Glomerular endothelial cell (primary cell): ENCODE measurements around the gene FAM83C. TPM values are rescaled to one million over a fixed set of nuclear protein-coding genes. Genes with fewer than 3 reads are reported as not detected.
A peak's percentile ranks its signal among the peaks of the same experiment; 100 is the strongest.
"Not testable (repeated sequence)": the region's sequence is repeated elsewhere in the genome, so short reads cannot be mapped to it uniquely, and the experiment has no call there.

ENCODE experiments used
- DNase-seq: peaks from one replicate; pipeline ENCODE4 v3.0.0-alpha.2; 2011; ENCODE audit warnings: low read depth, low spot score; ENCODE audit errors: extremely low read depth
- total RNA-seq: library from RNA; depleted of rRNA; stranded (reverse); fragments of >200 nt; gene quantifications from 2 replicates; pipeline ENCODE4 v1.2.3, GENCODE V29; 2015

Gene FAM83C
- total RNA-seq, 1 donor from 2014 or later: not detected

DNA sequence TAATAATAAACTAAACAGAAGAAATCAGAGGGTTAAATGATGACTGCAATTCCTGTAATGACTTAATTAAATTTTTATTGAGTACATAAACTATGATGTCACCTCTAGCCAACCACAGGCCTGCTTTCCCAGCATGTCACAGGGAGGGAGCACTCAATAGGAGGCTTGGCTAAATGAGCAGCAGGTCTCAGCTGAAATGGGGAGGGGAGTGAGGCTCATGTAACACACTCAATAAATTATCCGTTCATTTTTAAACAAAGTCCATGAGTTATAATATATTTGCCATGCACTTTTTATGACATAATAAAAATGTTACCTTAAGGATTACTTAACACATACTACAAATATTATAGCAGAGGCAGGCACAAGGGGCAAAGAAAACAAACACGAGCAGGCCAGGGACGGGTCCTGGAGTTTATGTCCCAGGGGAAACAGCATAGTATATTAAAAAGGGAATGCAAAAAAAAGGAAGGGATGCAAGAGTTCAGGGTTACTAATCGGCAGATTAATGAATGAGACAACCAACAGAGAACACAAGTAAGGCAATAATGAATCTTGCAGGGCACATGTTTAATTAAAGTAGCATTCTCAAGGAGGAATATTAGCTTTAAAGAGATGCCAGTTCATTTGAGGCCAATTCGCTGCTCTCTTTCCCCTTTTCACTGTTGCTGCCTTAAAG lies 27.1 kb upstream of the FAM83C start:
- DNase-seq: no peak

DNA sequence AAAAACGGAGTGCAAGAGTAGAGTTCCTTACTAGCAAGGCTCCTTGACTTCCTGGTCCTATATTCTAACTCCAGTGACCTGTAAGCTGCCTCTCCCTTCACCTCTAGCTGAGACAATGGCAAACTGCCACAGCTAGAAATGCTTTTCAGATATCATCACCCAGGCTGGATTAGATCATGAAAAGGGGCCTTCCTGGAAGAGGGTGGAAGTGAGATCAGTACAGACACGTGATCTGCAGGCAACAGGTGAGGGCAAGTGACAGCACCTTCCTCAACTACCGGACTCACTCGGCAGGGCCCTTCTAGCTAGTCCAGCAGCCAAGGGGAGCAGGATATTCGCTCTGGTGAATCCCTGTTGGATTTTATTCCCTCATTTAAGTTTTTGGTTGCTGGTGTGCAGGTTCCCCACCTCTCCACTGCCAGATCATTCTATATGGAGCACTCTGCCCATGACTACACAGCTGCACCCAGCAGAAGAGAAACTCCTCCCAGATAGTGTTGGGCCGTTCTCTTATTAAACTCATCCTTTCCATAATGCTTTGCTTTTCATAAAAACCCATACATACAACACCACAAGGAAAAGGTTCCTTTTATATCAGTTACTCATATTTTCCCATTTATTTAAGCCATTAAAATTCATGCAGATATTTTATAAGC lies 26.4 kb upstream of the FAM83C start:
- DNase-seq: no peak

DNA sequence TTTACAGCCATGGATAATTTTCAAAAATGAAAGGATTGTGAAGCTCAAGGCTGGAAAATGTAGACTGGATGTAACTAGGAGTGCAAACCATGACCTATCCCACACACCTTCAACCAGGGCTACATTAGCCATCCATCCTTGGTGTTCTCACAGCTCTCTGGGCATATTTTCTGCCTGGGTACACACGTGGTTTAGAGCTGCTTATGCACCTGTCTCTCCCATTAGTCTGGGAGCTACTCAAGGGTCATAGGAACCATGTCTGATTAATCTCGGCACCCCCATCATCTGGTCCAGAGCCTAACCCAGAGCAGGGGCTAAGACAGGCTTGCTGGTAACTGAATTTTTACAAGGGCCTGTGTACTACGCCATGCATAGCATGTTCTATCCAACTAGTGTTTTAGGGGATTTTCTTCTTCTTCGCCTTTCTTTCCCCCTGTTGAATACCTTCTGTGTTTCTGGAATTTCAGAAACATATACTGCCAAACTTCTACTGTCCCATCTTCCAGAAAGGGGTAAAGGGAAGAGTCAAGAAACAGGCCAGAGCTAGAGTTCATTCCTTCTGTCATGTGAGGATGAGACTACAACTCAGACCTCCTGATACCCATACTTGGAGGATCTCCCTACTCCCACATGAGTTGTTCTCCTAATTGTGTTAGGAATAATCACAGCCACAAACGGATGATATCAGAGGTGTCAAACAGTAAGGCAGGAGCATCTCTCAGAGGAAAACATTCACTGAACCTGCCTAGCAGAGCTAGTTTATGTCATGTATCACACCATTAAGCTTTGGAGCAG lies 25.4 kb upstream of the FAM83C start:
- no peak for DNase-seq

DNA sequence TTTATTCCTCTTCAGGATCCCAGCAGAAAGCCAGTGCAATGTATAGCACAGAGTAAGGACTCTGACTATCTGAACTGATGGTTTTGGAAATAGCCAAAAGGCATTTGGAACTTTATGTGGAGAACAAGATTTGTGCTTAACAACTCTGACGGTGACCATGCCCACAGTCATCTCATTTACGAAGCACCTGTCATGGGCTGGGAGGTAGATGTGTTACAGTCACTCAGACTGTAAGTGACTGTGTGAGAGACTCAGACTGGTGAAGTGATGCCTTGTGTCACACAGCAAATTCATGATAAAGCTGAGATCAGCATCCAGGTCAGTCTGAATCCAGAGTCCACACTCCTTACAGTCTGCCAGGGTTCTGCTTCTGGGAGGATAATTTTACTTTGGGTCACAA lies 23.9 kb upstream of the FAM83C start:
- no peak for DNase-seq

DNA sequence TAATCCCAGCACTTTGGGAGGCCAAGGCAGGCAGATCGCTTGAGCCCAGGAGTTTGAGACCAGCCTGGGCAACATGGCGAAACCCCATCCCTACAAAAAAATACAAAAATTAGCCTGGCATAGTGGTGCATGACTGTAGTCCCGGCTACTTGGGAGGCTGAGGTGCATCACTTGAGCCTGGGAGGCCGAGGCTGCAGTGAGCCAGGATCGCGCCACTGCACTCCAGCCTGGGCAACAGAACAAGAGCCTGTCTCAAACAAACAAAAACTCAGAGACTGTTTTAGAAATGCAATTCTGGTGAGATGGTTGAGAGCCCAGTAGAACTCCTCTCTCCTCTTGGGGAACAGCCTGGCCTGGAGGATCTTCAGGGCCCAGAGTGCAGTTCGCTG lies 23.4 kb upstream of the FAM83C start:
- not testable (repeated sequence) for DNase-seq

DNA sequence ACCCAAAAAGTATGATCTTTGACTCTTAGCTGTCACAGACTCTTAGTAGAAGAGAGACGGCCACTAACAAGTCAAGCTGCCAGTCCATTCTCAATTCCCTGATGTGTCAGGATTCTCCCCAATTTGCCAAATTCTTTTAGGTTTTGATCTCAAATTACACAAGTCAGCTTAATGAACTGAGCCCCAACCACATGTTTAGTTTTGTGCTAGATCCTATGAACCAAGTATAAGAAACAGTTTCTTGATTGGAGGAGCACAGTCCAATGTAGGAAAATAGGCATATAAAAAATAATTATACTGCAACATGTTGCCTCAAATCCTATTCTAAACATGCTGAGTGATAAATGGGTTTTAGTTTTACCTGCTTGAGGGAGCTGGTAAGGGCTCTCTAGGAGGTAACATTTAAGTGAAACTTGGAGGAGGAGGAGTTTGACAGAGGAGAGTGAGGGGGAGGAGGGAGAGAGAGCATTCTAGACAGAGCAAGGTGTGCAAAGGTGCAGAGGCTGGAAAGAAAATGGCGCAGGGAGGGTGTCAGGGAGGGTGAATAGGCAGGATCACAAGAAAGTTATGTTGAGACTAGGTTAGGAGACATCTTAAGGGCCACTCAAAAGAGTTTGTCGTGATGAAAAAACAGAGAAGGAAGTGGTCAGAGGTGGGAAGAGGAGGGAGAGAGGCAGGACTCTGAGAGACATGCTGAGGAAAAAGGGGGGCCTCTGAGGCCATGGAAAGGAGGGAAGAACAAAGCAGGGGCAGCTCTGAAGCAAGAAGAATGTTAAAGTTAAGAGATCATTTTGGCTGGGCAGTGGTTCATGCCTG lies 22.8 kb upstream of the FAM83C start:
- no peak for DNase-seq

DNA sequence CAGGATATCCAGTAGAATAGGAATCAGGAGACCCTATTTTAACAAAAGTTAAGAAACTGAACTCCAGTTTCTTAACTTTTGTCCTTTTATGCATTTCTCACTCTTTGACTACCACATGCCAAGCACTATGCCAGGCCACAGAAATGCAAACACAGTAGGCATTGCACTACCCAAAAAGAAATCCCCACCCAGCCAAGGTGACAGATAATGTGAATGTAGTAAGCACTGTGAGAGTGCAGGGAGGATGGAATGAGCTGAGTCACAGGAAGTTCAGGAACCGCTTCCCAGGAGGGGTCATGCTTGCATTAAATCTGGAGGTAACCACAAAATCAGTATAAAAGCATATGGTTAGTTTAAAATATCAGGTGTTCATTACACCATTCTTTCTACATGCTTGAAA lies 20.1 kb upstream of the FAM83C start:
- DNase-seq: no peak

DNA sequence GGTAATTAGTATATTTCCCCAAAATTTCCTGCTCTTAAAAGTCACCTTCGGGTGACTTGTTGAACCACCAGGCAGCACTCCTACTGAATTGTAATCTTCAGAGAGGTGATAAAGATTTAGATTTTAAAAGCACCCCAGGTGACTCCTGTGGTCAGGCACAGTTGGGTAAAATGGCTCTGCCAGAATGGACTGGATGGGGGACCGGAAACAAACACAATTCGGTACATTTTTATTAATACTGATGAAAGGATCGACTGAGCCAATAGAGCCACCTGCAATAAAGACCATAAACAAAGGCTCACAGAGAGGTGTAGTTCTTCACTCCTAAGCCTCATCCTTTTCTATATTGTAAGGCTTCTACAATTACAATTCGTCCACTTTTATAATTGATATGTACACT lies 19.6 kb upstream of the FAM83C start:
- DNase-seq: no peak

DNA sequence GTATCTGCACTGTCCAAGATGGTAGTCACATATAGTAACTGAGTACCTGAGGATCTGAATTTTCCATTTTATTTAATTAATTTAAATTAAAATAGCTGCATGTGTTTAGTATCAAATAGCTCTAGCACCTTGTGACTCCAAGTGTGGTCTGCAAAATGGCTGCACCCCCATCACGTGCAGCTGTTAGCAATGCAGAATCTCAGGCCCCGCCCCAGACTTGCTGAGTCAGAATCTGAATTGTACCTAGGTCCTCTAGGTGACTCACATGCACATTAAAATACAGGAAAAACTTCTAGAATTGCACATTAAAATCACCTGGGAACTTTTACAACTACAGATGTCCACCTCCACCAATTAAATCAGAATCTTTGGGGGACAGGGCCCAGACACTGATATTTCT lies 19.2 kb upstream of the FAM83C start:
- no peak for DNase-seq

DNA sequence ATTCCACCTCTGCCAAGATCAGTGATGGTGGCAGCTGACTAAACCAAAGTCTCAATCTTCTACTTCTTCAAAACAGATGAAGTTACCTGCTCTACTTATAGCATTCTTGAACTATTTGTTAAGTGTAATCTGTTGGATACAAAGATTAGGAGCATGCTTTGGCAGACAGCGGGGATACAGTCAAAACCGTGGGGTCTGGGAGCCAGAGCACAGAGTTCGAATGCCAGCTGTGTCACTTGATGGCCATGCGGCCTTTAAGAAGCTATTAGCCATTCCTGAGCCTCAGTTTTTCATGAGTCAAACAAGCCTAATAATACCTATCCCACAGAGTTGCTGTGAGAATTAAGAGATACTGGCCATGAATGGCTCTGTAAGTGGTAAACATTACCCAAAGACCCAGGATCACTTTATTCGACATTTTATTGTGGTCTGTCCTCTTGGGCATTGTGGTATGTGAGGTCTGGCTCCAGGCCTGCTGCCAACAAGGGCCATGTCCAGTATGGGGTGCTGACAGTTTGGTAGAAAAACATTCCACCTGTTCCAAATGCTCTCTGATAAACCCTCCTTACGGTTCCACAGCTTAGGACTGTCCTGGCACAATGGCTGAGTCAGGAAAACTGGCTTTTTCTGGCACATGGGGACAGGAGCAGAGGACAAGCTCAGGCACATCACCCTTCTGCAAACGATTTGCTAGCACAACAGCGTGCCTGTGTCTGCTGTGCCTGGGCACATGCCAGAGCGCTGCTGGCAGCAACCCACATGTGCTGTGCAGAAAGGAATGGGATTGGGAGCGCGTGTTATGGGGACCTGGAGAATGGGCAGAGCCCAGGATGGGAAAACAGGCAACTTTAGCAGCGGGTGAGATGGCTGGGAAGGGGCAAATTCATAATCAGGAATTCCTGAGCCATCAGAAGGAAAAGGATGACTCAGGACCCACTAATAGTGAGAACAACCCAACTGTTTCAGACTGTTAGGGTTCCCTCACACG lies 15.7 kb upstream of the FAM83C start:
- no peak for DNase-seq

DNA sequence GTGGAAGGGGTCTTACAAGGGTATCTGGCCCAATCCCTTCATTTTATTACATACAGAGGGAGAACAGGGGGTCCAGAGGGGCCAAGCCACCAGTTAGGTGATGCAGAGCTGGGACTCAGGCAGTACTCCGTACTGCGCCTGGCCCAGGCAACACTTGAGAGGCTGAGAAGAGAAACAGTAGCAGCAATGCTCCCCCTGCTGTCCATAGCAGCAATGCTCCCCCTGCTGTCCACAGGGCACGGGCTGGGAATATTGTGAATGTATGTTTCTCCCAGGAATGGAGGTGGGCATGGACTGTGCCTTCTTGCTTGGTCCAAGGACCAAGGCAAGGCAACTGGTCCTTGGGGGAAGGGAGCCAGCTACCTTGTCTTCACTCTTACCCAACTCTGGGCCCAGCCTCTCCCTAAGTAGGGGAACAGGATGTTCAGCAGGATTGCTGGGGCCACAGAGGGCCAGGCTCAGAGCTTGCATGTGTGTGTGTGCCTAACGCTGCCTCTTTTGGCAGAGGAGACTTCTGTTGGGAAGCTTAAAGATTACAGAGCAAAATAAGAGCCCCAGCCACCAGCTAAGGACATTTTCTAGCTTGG lies 14.8 kb upstream of the FAM83C start:
- no peak for DNase-seq

DNA sequence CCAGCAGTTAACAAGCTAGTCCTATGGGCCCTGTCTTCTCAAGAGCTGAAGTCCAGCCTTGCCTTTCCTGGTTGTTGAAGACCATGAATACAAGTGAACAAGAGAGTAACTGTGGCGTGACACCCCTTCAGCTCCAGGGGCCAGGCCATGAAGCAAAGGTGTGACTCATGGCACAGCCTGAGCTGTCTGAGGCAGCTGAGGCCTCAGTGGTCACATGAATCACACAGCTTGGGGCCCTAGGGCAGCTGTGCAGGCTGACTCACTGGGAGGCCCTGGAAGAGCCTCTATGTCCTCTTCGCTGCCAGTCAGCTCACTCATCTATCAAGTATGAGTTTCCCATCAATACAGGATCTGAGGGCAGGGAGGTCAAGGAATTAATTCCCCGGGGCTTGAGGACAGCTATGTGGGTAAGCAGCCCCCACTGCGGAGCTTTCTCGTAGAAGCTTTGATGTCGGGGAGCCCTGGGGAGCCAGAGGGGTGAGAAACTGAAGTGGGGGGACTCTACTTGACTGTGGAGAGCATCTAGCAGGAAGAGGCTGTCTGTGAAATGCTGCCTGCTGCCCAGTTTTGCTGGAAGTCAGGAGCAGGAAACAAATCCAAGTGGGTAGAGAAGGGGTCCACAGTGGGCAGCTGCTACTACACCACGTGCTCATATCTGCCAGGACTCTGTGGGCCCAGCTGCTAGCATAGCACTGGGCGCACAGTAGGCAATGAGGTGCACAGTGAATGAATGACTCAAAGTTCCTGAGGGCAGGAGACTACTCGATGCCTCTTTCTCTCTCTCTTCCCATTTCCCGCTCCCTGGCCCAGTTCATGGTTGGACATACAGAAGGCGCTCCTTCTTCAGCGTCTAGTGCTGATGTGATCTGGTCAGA lies 13.7 kb upstream of the FAM83C start:
- DNase-seq: peak; percentile 86

DNA sequence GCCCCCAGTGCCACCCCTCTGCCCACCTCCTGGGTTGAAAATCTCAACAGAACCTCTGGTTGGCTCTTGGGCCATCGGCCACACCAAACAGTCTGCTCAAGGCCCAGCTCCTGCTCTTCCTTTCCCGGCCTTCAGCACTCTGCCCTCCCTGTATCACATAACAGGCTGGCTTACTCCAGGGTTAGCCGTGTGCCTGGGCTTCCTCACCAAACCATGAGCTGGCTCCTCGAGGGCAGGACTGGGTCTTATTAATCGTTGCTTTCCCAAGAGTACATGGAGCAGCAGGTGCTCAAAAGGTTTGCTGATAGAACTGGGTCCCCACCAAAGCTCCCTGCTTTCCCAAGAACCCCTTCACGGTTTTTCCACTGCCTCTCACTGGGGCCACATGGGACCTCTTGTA lies 12.7 kb upstream of the FAM83C start:
- no peak for DNase-seq

DNA sequence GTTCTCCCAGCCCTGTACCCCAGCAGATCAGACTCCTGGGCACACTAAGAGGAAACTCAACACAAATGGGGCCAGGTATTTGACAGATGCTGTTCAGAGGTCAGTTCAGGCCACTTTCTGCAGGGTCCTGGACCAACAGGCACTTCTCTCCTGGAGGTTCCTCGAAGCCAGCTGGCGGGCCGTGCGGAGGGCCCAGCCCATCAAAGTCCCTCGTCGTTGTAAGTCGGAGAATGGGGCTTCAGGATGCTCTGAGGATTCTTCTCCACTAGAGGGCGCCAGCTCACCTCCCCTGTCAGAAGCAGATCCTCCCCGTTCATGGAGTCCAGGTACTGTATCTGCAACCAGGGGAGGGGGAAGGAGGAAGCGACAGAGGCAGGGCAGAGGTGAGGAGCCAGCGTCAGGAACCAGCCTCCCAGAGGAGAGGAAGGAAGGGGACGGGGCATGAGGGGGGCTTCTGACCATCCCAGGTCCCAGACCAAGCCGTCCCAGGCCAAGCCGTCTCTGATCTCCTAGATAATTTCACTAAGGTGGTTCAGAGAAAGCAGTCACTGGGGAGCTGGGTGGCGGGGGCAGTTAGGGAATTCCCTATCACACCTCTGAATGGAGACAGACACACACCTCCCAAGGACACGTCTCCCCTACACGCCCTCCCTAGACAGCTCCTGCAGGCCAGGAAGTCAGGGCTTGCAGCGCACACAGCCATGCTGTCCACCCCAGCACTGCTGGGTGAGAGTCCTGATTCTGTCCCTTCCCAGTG lies 11.7 kb upstream of the FAM83C start:
- no peak for DNase-seq

DNA sequence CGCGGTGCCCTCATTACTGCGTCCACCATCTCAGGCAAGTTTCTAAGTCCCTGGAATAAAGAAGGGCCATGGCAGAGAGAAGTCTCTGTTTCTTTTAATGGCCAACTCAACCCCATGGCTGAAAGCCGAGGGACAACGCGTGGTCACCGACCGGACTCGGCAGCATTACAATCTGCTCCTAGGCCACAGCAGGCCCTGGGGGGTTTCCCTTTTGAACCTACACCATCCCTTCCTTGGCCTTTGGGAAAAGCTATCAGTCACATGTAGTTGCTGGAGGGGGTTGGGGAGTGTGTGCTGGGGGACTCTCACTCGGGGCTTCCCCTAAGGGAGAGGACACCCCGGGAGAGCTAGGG lies 11.1 kb upstream of the FAM83C start:
- no peak for DNase-seq

DNA sequence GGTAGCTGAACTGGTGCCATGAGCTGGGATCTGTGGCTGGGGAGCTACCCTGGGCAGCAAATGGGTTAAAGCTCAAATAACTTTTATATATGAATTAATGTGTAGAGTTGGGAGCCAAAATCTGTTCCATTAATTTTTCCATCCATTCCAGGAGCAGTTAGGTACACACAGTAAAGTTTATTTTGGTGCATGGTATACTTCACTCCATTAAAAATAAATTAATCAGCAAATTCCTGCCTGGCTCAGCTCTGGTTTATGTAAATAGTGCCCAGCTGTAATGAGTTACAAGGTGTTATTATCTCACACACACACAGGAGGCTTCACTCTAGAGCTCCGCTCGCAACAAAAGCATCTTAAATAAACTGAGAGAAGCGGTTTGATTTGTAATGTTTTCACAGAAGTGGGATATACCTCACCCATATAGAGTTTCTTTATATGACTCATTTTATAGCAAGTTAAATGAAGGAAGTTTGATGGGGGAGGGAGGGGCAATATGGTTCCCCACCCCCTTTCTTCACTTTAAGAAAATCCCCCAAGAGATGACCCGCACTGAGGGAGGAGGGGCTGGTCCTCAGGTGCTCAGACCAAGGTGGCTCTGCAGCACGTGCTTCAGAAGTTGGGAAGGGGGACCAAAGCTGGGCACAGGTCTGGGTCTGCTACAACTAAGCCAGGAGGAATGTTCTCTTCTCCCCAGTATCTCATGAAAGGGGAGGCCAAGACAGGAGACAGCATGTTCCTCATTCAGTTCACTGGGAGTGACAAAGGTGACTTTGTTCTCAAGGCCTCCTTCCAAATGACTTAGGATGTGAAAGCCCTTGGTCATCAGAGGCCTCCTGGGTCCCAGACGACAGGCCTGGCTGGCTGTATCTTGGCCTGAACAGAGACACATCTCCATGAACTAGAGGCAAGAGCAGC lies 10.5 kb upstream of the FAM83C start:
- no peak for DNase-seq

DNA sequence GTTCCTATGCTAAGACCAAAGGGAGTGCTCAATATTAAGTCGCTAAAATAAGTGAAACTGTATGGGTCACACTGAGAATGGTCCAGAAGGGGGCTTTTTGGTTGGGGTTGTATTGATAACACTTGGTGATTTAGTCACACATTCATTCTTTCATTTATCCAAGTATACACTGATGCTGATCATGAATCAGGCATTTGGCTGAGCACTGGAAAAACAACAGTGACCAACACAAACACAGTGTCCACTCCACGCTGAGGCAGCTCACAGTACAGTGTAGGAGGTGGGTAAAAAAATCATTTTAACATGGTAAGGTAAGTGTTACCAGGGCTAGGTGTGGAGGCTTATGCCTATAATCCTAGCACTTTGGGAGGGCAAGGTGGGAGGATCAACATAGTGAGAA lies 9.2 kb upstream of the FAM83C start:
- DNase-seq: no peak
